Measurements from ENCODE around the gene OGFOD3. TPM values are rescaled to one million over a fixed set of nuclear protein-coding genes. Genes with fewer than 3 reads are reported as not detected.
"Not testable (repeated sequence)": the region's sequence is repeated elsewhere in the genome, so short reads cannot be mapped to it uniquely, and the experiment has no call there.

Gene OGFOD3
- total RNA-seq, 2 donors from 2014 or later: 15.8 to 16.5 TPM

- Mint-ChIP-seq H3K27ac (no peak overlapping the region), H3K4me3 (no peak overlapping the region), H3K27me3 (peaks cover 47% of the 10 kb centered on the region), H3K4me1 (peaks cover 14% of the 10 kb centered on the region), H3K36me3 (ENCODE audit: low read depth) (peaks cover 2% of the 10 kb centered on the region)
- peak in 1 of 3 donors; percentile 5 for DNase-seq
- ATAC-seq: no peak
- H3K9me3 ChIP-seq (ENCODE audit: control insufficient read depth, low read length, poor library complexity, severe bottlenecking): no peaks in the 10 kb centered on the region
Measured at GRCh38 chr17:82373731-82374625, 44.4 kb downstream of the OGFOD3 start.

GRCh38 chr17:82373072-82373452 lies 45.3 kb downstream of the OGFOD3 start:
- Mint-ChIP-seq H3K27me3 (peaks cover 42% of the 10 kb centered on the region), H3K4me3 (peak overlapping the region; percentile 75), H3K4me1 (peaks cover 13% of the 10 kb centered on the region)
- H3K27ac Mint-ChIP-seq; H3K9me3 ChIP-seq (ENCODE audit: control insufficient read depth, low read length, poor library complexity, severe bottlenecking); ATAC-seq; DNase-seq; H3K36me3 Mint-ChIP-seq (ENCODE audit: low read depth): not testable (repeated sequence)

- Mint-ChIP-seq H3K4me1 (peaks cover 13% of the 10 kb centered on the region), H3K4me3 (peak overlapping the region; percentile 68), H3K36me3 (ENCODE audit: low read depth) (peaks cover 2% of the 10 kb centered on the region), H3K27ac (no peak overlapping the region), H3K27me3 (peaks cover 43% of the 10 kb centered on the region)
- DNase-seq: peak in 1 of 3 donors; percentile 8
- no peak for ATAC-seq
- H3K9me3 ChIP-seq (ENCODE audit: control insufficient read depth, low read length, poor library complexity, severe bottlenecking): no peaks in the 10 kb centered on the region
Measured at GRCh38 chr17:82372249-82373071, 45.9 kb downstream of the OGFOD3 start.

- no peak within 1 kb of the TSS for H3K27ac Mint-ChIP-seq
- peaks cover 2% of the 10 kb centered on the region for H3K36me3 Mint-ChIP-seq (ENCODE audit: low read depth)
- H3K4me3 Mint-ChIP-seq: peak within 1 kb of the TSS; percentile 88
- peak in 1 of 3 donors; percentile 8 for DNase-seq
- H3K27me3 Mint-ChIP-seq: peaks cover 51% of the 10 kb centered on the region
- peaks cover 13% of the 10 kb centered on the region for H3K4me1 Mint-ChIP-seq
- no peaks in the 10 kb centered on the region for H3K9me3 ChIP-seq (ENCODE audit: control insufficient read depth, low read length, poor library complexity, severe bottlenecking)
- no peak for ATAC-seq
Measured at GRCh38 chr17:82371333-82372248, 46.8 kb downstream of the OGFOD3 start, which contains the start of gene UTS2R. Gene UTS2R (plus strand): TSS chr17:82371765. CDS start chr17:82374325, 2,560 bp downstream.

GRCh38 chr17:82370471-82371332 lies 47.7 kb downstream of the OGFOD3 start:
- Mint-ChIP-seq H3K4me1 (peaks cover 13% of the 10 kb centered on the region), H3K27me3 (peaks cover 51% of the 10 kb centered on the region), H3K36me3 (ENCODE audit: low read depth) (peaks cover 2% of the 10 kb centered on the region), H3K4me3 (peak overlapping the region; percentile 88), H3K27ac (no peak overlapping the region)
- H3K9me3 ChIP-seq (ENCODE audit: control insufficient read depth, low read length, poor library complexity, severe bottlenecking): no peaks in the 10 kb centered on the region
- no peak for DNase-seq
- ATAC-seq: peak; percentile 41

- H3K4me1 Mint-ChIP-seq: peaks cover 13% of the 10 kb centered on the region
- no peak overlapping the region for H3K4me3 Mint-ChIP-seq
- H3K27ac Mint-ChIP-seq: no peak overlapping the region
- H3K27me3 Mint-ChIP-seq: peaks cover 58% of the 10 kb centered on the region
- peaks cover 2% of the 10 kb centered on the region for H3K36me3 Mint-ChIP-seq (ENCODE audit: low read depth)
- DNase-seq: no peak
- H3K9me3 ChIP-seq (ENCODE audit: control insufficient read depth, low read length, poor library complexity, severe bottlenecking): no peaks in the 10 kb centered on the region
- no peak for ATAC-seq
Measured at GRCh38 chr17:82369211-82369610, 49.2 kb downstream of the OGFOD3 start.

- H3K4me1 Mint-ChIP-seq: peaks cover 10% of the 10 kb centered on the region
- no peak overlapping the region for H3K4me3 Mint-ChIP-seq
- H3K36me3 Mint-ChIP-seq (ENCODE audit: low read depth): peaks cover 2% of the 10 kb centered on the region
- DNase-seq: no peak
- no peak for ATAC-seq
- no peak overlapping the region for H3K27ac Mint-ChIP-seq
- peaks cover 49% of the 10 kb centered on the region for H3K27me3 Mint-ChIP-seq
- no peaks in the 10 kb centered on the region for H3K9me3 ChIP-seq (ENCODE audit: control insufficient read depth, low read length, poor library complexity, severe bottlenecking)
Measured at GRCh38 chr17:82367724-82368524, 50.5 kb downstream of the OGFOD3 start.

GRCh38 chr17:82366749-82367148 lies 51.6 kb downstream of the OGFOD3 start:
- no peak for DNase-seq
- Mint-ChIP-seq H3K4me3 (no peak overlapping the region), H3K27ac (no peak overlapping the region), H3K27me3 (peaks cover 43% of the 10 kb centered on the region), H3K36me3 (ENCODE audit: low read depth) (peaks cover 2% of the 10 kb centered on the region), H3K4me1 (peaks cover 6% of the 10 kb centered on the region)
- no peak for ATAC-seq
- H3K9me3 ChIP-seq (ENCODE audit: control insufficient read depth, low read length, poor library complexity, severe bottlenecking): no peaks in the 10 kb centered on the region

GRCh38 chr17:82365606-82366295 lies 52.6 kb downstream of the OGFOD3 start:
- DNase-seq: no peak
- H3K4me3 Mint-ChIP-seq: no peak overlapping the region
- H3K27me3 Mint-ChIP-seq: peaks cover 38% of the 10 kb centered on the region
- ATAC-seq: no peak
- no peaks in the 10 kb centered on the region for H3K9me3 ChIP-seq (ENCODE audit: control insufficient read depth, low read length, poor library complexity, severe bottlenecking)
- peaks cover 2% of the 10 kb centered on the region for H3K4me1 Mint-ChIP-seq
- H3K27ac Mint-ChIP-seq: no peak overlapping the region
- H3K36me3 Mint-ChIP-seq (ENCODE audit: low read depth): no peaks in the 10 kb centered on the region

- no peak overlapping the region for H3K4me3 Mint-ChIP-seq
- H3K27ac Mint-ChIP-seq: no peak overlapping the region
- peaks cover 31% of the 10 kb centered on the region for H3K27me3 Mint-ChIP-seq
- no peak for DNase-seq
- H3K36me3 Mint-ChIP-seq (ENCODE audit: low read depth): peaks cover 8% of the 10 kb centered on the region
- H3K9me3 ChIP-seq (ENCODE audit: control insufficient read depth, low read length, poor library complexity, severe bottlenecking): no peaks in the 10 kb centered on the region
- H3K4me1 Mint-ChIP-seq: peaks cover 6% of the 10 kb centered on the region
- no peak for ATAC-seq
Measured at GRCh38 chr17:82361885-82362633, 56.3 kb downstream of the OGFOD3 start.
